HepG2 (cell line): Measurements from ENCODE around the gene CD72.
"Not testable (repeated sequence)": the region's sequence is repeated elsewhere in the genome, so short reads cannot be mapped to it uniquely, and the experiment has no call there.

ENCODE experiments used
- ATF2 ChIP-seq: sonication (generic); formaldehyde crosslinking; IDR thresholded peaks from 2 replicates; pipeline ENCODE4 v1.4.0; 2020; ENCODE audit warnings: missing genetic modification reagents
- CTCF ChIP-seq: sonication (generic); formaldehyde crosslinking; IDR thresholded peaks from 2 replicates; pipeline ENCODE4 v1.5.0; 2020; ENCODE audit warnings: mild to moderate bottlenecking, missing genetic modification reagents, moderate library complexity
- DBP ChIP-seq: sonication (generic); formaldehyde crosslinking; IDR thresholded peaks from 2 replicates; pipeline ENCODE4 v1.4.0; 2020; ENCODE audit warnings: missing genetic modification reagents; ENCODE audit errors: not compliant biosample characterization
- HNF4A ChIP-seq: sonication (generic); formaldehyde crosslinking; IDR thresholded peaks from 2 replicates; pipeline ENCODE4 v1.4.0; 2020; ENCODE audit warnings: missing genetic modification reagents
- KAT2B ChIP-seq: fragments of 150-350 bp; IDR thresholded peaks from 2 replicates; pipeline ENCODE4 v1.6.1; 2014; ENCODE audit warnings: low read depth, low read length, borderline replicate concordance
- MLX ChIP-seq: IDR thresholded peaks from 2 replicates; pipeline ENCODE4 v1.6.1; 2016
- NCOA2 ChIP-seq: sonication (generic); formaldehyde crosslinking; IDR thresholded peaks from 2 replicates; pipeline ENCODE4 v1.8.0; 2022; ENCODE audit warnings: inconsistent platforms
- USF2 ChIP-seq, 2 experiments: sonication (generic) in 1 of 2; formaldehyde crosslinking in 1 of 2; IDR thresholded peaks; 2 replicates each; pipeline versions ENCODE4 v1.5.1 to v1.6.1; 2011 to 2020; ENCODE audit warnings: borderline replicate concordance in 1 of 2, low read depth in 1 of 2, low read length in 1 of 2, mild to moderate bottlenecking in 1 of 2, missing genetic modification reagents in 1 of 2, moderate library complexity in 1 of 2
- ZBTB39 ChIP-seq: sonication (generic); formaldehyde crosslinking; IDR thresholded peaks from 2 replicates; pipeline ENCODE4 v1.5.0; 2020; ENCODE audit warnings: missing genetic modification reagents
- ZNF10 ChIP-seq: sonication (generic); formaldehyde crosslinking; IDR thresholded peaks from 2 replicates; pipeline ENCODE4 v1.4.0; 2020; ENCODE audit warnings: mild to moderate bottlenecking, low read depth, missing genetic modification reagents, borderline replicate concordance
- ZNF124 ChIP-seq: sonication (generic); formaldehyde crosslinking; IDR thresholded peaks from 2 replicates; pipeline ENCODE4 v1.4.0; 2020; ENCODE audit warnings: missing genetic modification reagents

- not testable (repeated sequence) for TF ChIP-seq ZNF10 (CRISPR knock-in tag); KAT2B; NCOA2 (CRISPR knock-in tag); HNF4A (CRISPR knock-in tag); USF2 (IDR thresholded peaks at IDR 0.05; ENCODE audit: low read depth, low read length); USF2 (CRISPR knock-in tag; IDR thresholded peaks at IDR 0.05; ENCODE audit: borderline replicate concordance); MLX; DBP (CRISPR knock-in tag); CTCF (CRISPR knock-in tag); ZBTB39 (CRISPR knock-in tag); ZNF124 (CRISPR knock-in tag); ATF2
Observed at GRCh38 chr9:35583521-35583920, 34.7 kb downstream of the CD72 start.
